B cell (primary cell): ENCODE measurements around the gene TAOK2. TPM values are rescaled to one million over a fixed set of nuclear protein-coding genes. Genes with fewer than 3 reads are reported as not detected.
A peak's percentile ranks its signal among the peaks of the same experiment; 100 is the strongest.

Experiments
- ATAC-seq: fragments of 200-7000 bp; cut with Tn5 transposase; one replicate; pipeline ENCODE4 v1.10.0; 2021; ENCODE audit warnings: low read depth, mild to moderate bottlenecking, moderate number of reproducible peaks, moderate library complexity
- CTCF ChIA-PET: fragments of 350-600 bp; sonication (Branson Sonifier 250); formaldehyde crosslinking; loops from one replicate; lab custom pipeline; 2021; ENCODE audit warnings: antibody characterized with exemption, inconsistent platforms; lab: Charles Lee
- POLR2A ChIA-PET: fragments of 350-600 bp; sonication (Branson Sonifier 250); formaldehyde crosslinking; loops from one replicate; lab custom pipeline; 2021; ENCODE audit warnings: antibody characterized with exemption; lab: Charles Lee
- DNase-seq: peaks from one replicate; pipeline ENCODE4 v3.0.0; 2013
- H2AFZ ChIP-seq: 2 replicates; pipeline ENCODE4 v1.6.1; 2012; ENCODE audit warnings: mild to moderate bottlenecking, low read depth, low read length; ENCODE audit not compliant: insufficient read depth, poor library complexity, severe bottlenecking
- H3K27ac ChIP-seq, 2 donors: 1 replicate in 1 of 2; 2 replicates in 1 of 2; pipeline ENCODE4 v1.5.1; 2012 to 2013; ENCODE audit warnings: low read length in 2 of 2, mild to moderate bottlenecking in 2 of 2, moderate library complexity in 1 of 2
- H3K27me3 ChIP-seq, 4 experiments: fragments of 200-600 bp in 1 of 4; sonication (generic) in 1 of 4; replicated peaks in 1 of 4; 1 replicate in 2 of 4; 2 replicates in 2 of 4; pipeline versions ENCODE4 v1.6.1 to v1.7.0; 2013 to 2016; ENCODE audit warnings: low read length in 3 of 4, mild to moderate bottlenecking in 2 of 4, mixed read lengths in 1 of 4, moderate library complexity in 1 of 4; ENCODE audit not compliant: insufficient read depth in 4 of 4, control insufficient read depth in 3 of 4; ENCODE audit errors: control extremely low read depth in 1 of 4
- H3K36me3 ChIP-seq, 2 experiments: replicated peaks in 1 of 2; 1 replicate in 1 of 2; 2 replicates in 1 of 2; pipeline versions ENCODE4 v1.6.1 to v1.7.1; 2013; ENCODE audit warnings: low read length in 1 of 2; ENCODE audit not compliant: insufficient read depth in 2 of 2, control insufficient read depth in 1 of 2; ENCODE audit errors: control extremely low read depth in 1 of 2, extremely low read depth in 1 of 2
- H3K4me1 ChIP-seq, 2 donors: fragments of 200-600 bp in 1 of 2; sonication (generic) in 1 of 2; 1 replicate in 1 of 2; 2 replicates in 1 of 2; pipeline versions ENCODE4 v1.5.1 to v1.6.1; 2013 to 2017; ENCODE audit warnings: low read length in 2 of 2; ENCODE audit not compliant: control insufficient read depth in 2 of 2, insufficient read depth in 2 of 2
- H3K4me2 ChIP-seq: replicated peaks from 2 replicates; pipeline ENCODE3; 2012; ENCODE audit warnings: mild to moderate bottlenecking, low read depth, low read length; ENCODE audit not compliant: poor library complexity, severe bottlenecking
- H3K4me3 ChIP-seq, 5 experiments: fragments of 200-600 bp in 1 of 5; sonication (generic) in 1 of 5; 1 replicate in 3 of 5; 2 replicates in 2 of 5; pipeline versions ENCODE4 v1.5.1 to v1.7.0; 2011 to 2016; ENCODE audit warnings: low read length in 4 of 5, mild to moderate bottlenecking in 4 of 5, low read depth in 2 of 5, control low read depth in 1 of 5, moderate library complexity in 1 of 5; ENCODE audit not compliant: insufficient read depth in 1 of 5; ENCODE audit errors: control extremely low read depth in 1 of 5, extremely low read depth in 1 of 5
- H3K79me2 ChIP-seq: fragments of 200-600 bp; sonication (generic); one replicate; pipeline ENCODE4 v1.6.0; 2016; ENCODE audit warnings: low read length; ENCODE audit not compliant: control insufficient read depth, insufficient read depth
- H3K9ac ChIP-seq: fragments of 200-600 bp; sonication (generic); 2 replicates; pipeline ENCODE4 v1.6.1; 2017; ENCODE audit warnings: mild to moderate bottlenecking, low read length, moderate library complexity
- H3K9me3 ChIP-seq, 3 donors: one replicate each; pipeline versions ENCODE4 v1.6.1 to v1.7.1; 2013; ENCODE audit warnings: low read length in 2 of 3; ENCODE audit not compliant: control insufficient read depth in 2 of 3, insufficient read depth in 1 of 3; ENCODE audit errors: control extremely low read depth in 1 of 3
- H4K20me1 ChIP-seq: 2 replicates; pipeline ENCODE4 v1.6.0; 2012; ENCODE audit warnings: mild to moderate bottlenecking, low read length; ENCODE audit not compliant: insufficient read depth, control insufficient read depth, poor library complexity, severe bottlenecking
- H3K27ac Mint-ChIP-seq: one replicate; pipeline ENCODE4 v1.8.0; 2021; ENCODE audit warnings: mixed read lengths
- H3K27me3 Mint-ChIP-seq: one replicate; pipeline ENCODE4 v1.8.0; 2021; ENCODE audit warnings: mixed read lengths
- H3K4me1 Mint-ChIP-seq: one replicate; pipeline ENCODE4 v1.8.0; 2021; ENCODE audit warnings: mixed read lengths
- H3K4me3 Mint-ChIP-seq: one replicate; pipeline ENCODE4 v1.8.0; 2021; ENCODE audit warnings: mixed read lengths
- H3K9me3 Mint-ChIP-seq: one replicate; pipeline ENCODE4 v1.8.0; 2022; ENCODE audit warnings: mixed read lengths; ENCODE audit not compliant: insufficient read depth
- CTCF ChIP-seq: fragments of 200-600 bp; IDR thresholded peaks from one replicate; pipeline ENCODE4 v1.8.0; 2022; ENCODE audit warnings: antibody characterized with exemption, mild to moderate bottlenecking
- EZH2 ChIP-seq: IDR thresholded peaks from 2 replicates; pipeline ENCODE4 v1.6.1; 2012; ENCODE audit warnings: borderline replicate concordance, low read depth, mild to moderate bottlenecking, moderate library complexity, low read length; ENCODE audit not compliant: insufficient read depth, poor library complexity, severe bottlenecking
- WGBS: methylation state at CpG from one replicate; pipeline ENCODE4 v1.1.5; 2013; ENCODE audit warnings: missing lambda C conversion rate; ENCODE audit not compliant: insufficient coverage; 5-methylcytosine and 5-hydroxymethylcytosine counted together
- intact Hi-C: fragments of 100-400 bp; cut with micrococcal nuclease; formaldehyde crosslinking; loops from one replicate; pipeline ENCODE4 v1.10.0; 2022
- polyA plus RNA-seq: library from polyadenylated mRNA; depleted of rRNA; stranded (reverse); fragments of >200 nt; gene quantifications from 2 replicates; pipeline ENCODE4 v1.2.3, GENCODE V29; 2012
- total RNA-seq, 2 donors: library from RNA; stranded (reverse); fragments of 120-200 nt in 1 of 2; gene quantifications; 1 replicate in 1 of 2; 2 replicates in 1 of 2; pipeline versions ENCODE4 v1.2.3 to v1.2.4, GENCODE V29; 2013 to 2022

TAOK2 gene
- total and polyA plus RNA-seq, 2 donors (not counting 1 experiment from before 2014, with no cell fraction given), result 30.3 to 50.8 TPM

- DNase-seq (peak; percentile 53), ATAC-seq (no peak)
- intact Hi-C loops, result loop anchor here (1.0 to 5.0 kb wide), 4 partner anchors 11 to 1110 kb away; partner anchors contain the start of genes CDIPT, KCTD13, TAOK2 and ZNF646
- WGBS, result 13% methylated on average over 10 of the region's 18 CpGs
- Histone ChIP-seq H4K20me1 (no peaks in the 10 kb centered on the region), H3K27me3 (no peaks in the 10 kb centered on the region), H3K4me1 (peaks cover 13 to 19% of the 10 kb centered on the region in 2 donors), H3K36me3 (no peaks in the 10 kb centered on the region), H3K9me3 (no peaks in the 10 kb centered on the region), H3K4me3 (peak overlapping the region; percentile 76 to 86 (median 84)), H3K79me2 (peaks cover 6% of the 10 kb centered on the region), H3K9ac (peak overlapping the region; percentile 86), H3K27ac (peak overlapping the region; percentile 79 to 88), H3K4me2 (peak overlapping the region; percentile 98), H2AFZ (peak overlapping the region; percentile 95)
- TF ChIP-seq CTCF, result no peak
- no peak for TF ChIP-seq EZH2
- H3K4me3 Mint-ChIP-seq, result peak overlapping the region; percentile 90
- CTCF ChIA-PET, result interaction anchor here (0.6 to 2.2 kb wide), 9 partner anchors 11 to 262 kb away, joined by 3 to 14 read pairs (median 3); partner anchors contain the start of genes KCTD13 and TAOK2
- peaks cover 20% of the 10 kb centered on the region for H3K4me1 Mint-ChIP-seq
- H3K9me3 Mint-ChIP-seq, result no peaks in the 10 kb centered on the region
- POLR2A ChIA-PET, result interaction anchor here (0.7 to 2.7 kb wide), 5 partner anchors 10 to 1449 kb away, joined by 3 to 16 read pairs (median 5); partner anchors contain the start of genes CDIPT, KCTD13 and TAOK2
- peak overlapping the region; percentile 91 for H3K27ac Mint-ChIP-seq
- no peaks in the 10 kb centered on the region for H3K27me3 Mint-ChIP-seq
Observed at GRCh38 chr16:29962344-29962994, 11.2 kb upstream of the TAOK2 start.
